NK-92 treated with Interleukin-12 subunit alpha and Interleukin-12 subunit beta, amount 100 ng/mL, for 24 hours (cell line): Measurements from ENCODE around the gene KRTAP10-4.

Source experiments
- DNase-seq: peaks from one replicate; lab custom pipeline; 2025; lab: John Stamatoyannopoulos, UW

The KRTAP10-4 gene

GRCh38 chr21:44617071-44617501 is 43.6 kb downstream of the KRTAP10-4 start:
- no peak for DNase-seq

GRCh38 chr21:44618504-44618903 is 45.0 kb downstream of the KRTAP10-4 start:
- no peak for DNase-seq

DNA sequence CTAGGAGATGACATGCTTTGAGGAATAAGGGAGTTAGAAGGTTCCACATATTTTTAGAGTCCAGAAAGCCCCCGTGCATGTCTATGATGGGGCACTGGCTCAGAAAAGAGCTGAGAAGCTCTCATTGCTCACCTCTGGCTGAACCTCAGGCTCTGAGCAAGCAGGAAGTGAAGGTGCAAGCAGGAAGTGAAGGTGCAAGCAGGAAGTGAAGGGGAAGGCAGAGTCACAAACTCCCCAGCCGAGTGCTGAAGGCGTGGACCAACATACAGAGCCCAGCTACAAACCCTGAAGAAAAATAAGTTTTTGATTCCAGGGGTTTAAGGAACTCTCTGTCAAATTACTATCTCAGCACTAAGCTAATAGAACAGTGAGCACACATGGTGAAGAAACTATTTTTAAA is 45.4 kb downstream of the KRTAP10-4 start:
- DNase-seq: peak; percentile 50

DNA sequence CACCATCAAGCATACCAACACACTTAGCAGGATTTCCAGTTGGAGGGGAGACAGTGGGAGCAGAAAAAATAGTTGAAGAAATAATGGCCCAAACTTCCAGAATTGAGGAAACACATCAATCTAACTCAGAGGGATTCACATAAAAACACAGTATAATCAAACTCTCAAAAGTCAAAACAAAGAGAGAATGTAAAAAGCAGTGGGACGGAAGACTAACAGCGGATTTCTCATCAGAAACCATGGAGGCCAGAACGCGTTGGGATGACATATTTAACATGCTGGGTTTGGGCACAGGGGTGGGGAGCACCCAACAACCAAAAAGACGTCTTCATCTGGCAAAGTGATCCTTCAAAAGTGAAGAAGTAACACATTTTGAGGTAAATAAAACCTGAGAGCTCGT is 46.4 kb downstream of the KRTAP10-4 start:
- DNase-seq: no peak

- DNase-seq: no peak
Measured at GRCh38 chr21:44623575-44623974, 50.0 kb downstream of the KRTAP10-4 start.
